Sigmoid colon (tissue), 7 donors: ENCODE results near the gene SEL1L. TPM values are rescaled to one million over a fixed set of nuclear protein-coding genes. Genes with fewer than 3 reads are reported as not detected.

ENCODE experiments used
- DNase-seq: peaks from one replicate; pipeline ENCODE4 v3.0.0-alpha.2; 2019
- H3K27ac ChIP-seq, 4 donors: fragments of 200-600 bp; sonication (generic); one replicate each; pipeline ENCODE4 v1.5.1; 2016 to 2019; ENCODE audit warnings: mild to moderate bottlenecking in 1 of 4
- H3K27me3 ChIP-seq, 3 donors: fragments of 200-600 bp; sonication (generic); one replicate each; pipeline ENCODE4 v1.5.1; 2019; ENCODE audit warnings: mild to moderate bottlenecking in 1 of 3
- H3K36me3 ChIP-seq, 4 donors: fragments of 200-600 bp; sonication (generic); one replicate each; pipeline ENCODE4 v1.5.1; 2016 to 2019
- H3K4me1 ChIP-seq, 4 donors: fragments of 200-600 bp; sonication (generic); one replicate each; pipeline ENCODE4 v1.5.1; 2017 to 2019
- H3K4me3 ChIP-seq, 4 donors: fragments of 200-600 bp; sonication (generic); one replicate each; pipeline ENCODE4 v1.5.1; 2017 to 2019; ENCODE audit warnings: mild to moderate bottlenecking in 2 of 4, moderate library complexity in 1 of 4
- H3K9me3 ChIP-seq, 4 donors: fragments of 200-600 bp in 3 of 4; sonication (generic) in 3 of 4; one replicate each; pipeline versions ENCODE4 v1.5.1 to v1.6.1; 2013 to 2019
- CTCF ChIP-seq, 4 experiments: fragments of 450-650 bp in 3 of 4; fragments of 200-600 bp in 1 of 4; IDR thresholded peaks; one replicate each; pipeline ENCODE4 v1.5.1; 2016 to 2019; ENCODE audit warnings: antibody characterized with exemption in 4 of 4, mild to moderate bottlenecking in 3 of 4, moderate library complexity in 2 of 4
- EP300 ChIP-seq, 4 donors: sonication (generic); formaldehyde crosslinking; IDR thresholded peaks; one replicate each; pipeline ENCODE4 v1.6.1; 2017; ENCODE audit warnings: antibody characterized with exemption in 4 of 4
- POLR2A ChIP-seq, 2 donors: fragments of 450-650 bp; IDR thresholded peaks; one replicate each; pipeline ENCODE4 v1.6.1; 2016; ENCODE audit warnings: antibody characterized with exemption in 2 of 2, mild to moderate bottlenecking in 2 of 2, moderate library complexity in 2 of 2
- POLR2AphosphoS5 ChIP-seq, 4 donors: sonication (generic); formaldehyde crosslinking; IDR thresholded peaks; one replicate each; pipeline ENCODE4 v1.6.1; 2017; ENCODE audit warnings: antibody characterized with exemption in 4 of 4
- WGBS, 2 donors: extraction: QIAGEN DNeasy Blood & Tissue Kit; methylation state at CpG; one replicate each; pipeline ENCODE4 v1.1.7; 2013; 5-methylcytosine and 5-hydroxymethylcytosine counted together
- intact Hi-C: fragments of 100-400 bp; cut with DNase I; formaldehyde crosslinking; loops from one replicate; pipeline ENCODE4 v1.15.1; 2023
- polyA plus RNA-seq, 3 donors: library from polyadenylated mRNA; stranded (reverse); fragments of 200-250 nt; gene quantifications; one replicate each; pipeline ENCODE4 v1.2.3, GENCODE V29; 2013
- total RNA-seq, 4 donors: library from RNA; depleted of rRNA; stranded (reverse); fragments of >200 nt; gene quantifications; one replicate each; pipeline ENCODE4 v1.1.0, GENCODE V29; 2016
- donor health status: healthy with polysubstance abuse.
- donor health status: Bipolar disorder and iron deficiency.
- donor health status: healthy.

SEL1L gene
- total RNA-seq (10 to 100 TPM; 52.0 to 74.8 (median 54.8) TPM), polyA plus RNA-seq (10 to 100 TPM in 1 of 3 donors, 1 to 10 TPM in 2; 4.2 to 22.8 (median 6.2) TPM)

DNA sequence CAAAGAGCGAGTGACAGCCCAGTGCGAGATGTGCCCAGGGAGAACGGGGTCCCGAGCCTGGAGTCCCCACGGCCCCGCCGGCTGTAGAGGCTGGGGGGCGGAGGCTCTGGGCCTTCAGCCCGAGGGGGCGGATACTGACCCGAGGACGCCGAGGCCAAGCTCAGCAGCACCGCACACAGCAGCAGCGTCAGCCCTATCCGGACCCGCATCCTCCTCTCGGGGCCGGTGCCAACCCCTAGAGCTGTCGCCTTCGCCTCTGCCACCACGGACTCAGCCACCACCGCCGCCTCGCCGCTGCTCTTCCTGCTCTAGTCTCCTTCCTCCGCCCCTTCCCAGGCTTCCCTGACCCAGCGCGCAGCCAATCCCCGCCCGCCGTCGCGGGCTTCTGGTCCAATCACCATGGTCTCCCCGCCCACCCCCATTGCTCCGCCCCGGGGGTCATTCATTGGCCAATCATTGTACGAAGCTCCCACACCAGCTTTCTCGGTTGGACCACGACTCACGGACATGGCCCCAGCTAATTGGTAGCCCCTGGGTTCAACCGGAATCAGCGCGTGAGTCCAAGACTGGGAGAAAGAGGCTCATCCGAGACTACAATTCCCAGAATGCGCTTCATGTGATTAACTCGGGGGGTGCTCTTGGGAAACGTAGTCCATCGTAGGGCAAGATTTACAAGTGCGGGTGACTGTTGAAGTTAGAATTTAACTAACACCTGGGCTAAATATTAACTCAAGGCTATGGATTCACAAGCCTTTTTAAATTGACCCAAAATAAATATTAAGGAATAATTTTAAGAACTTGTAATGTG, at the start of gene SEL1L:
SEL1L (minus strand) TSS at position 318 of the 808 bp plus-strand sequence; CDS start at position 209, 109 bp downstream.
- intact Hi-C loops: loop anchor here (5.0 to 10.0 kb wide), 2 partner anchors 69 to 311 kb away; partner anchors contain the start of gene GTF2A1
- 1% methylated on average over 50 of the region's 50 CpGs for WGBS, 2 donors
- peak within 1 kb of the TSS; percentile 70 to 84 (median 80) for H3K27ac ChIP-seq
- H3K36me3 ChIP-seq: no peaks in the 10 kb centered on the region
- DNase-seq: peak; percentile 100
- H3K4me3 ChIP-seq: peak within 1 kb of the TSS; percentile 78 to 96 (median 93)
- H3K4me1 ChIP-seq: peaks cover 0 to 49% (median 38%) of the 10 kb centered on the region in 4 donors
- peak; percentile 58 to 77 for TF ChIP-seq POLR2A (IDR thresholded peaks at IDR 0.05)
- TF ChIP-seq EP300 (IDR thresholded peaks at IDR 0.05): no peak
- peak; percentile 88 to 95 (median 92) for TF ChIP-seq POLR2AphosphoS5 (IDR thresholded peaks at IDR 0.05)
- no peak for TF ChIP-seq CTCF (IDR thresholded peaks at IDR 0.05)
- H3K9me3 ChIP-seq: peaks cover 0 to 4% (median 0%) of the 10 kb centered on the region in 4 donors
- H3K27me3 ChIP-seq: no peaks in the 10 kb centered on the region

DNA sequence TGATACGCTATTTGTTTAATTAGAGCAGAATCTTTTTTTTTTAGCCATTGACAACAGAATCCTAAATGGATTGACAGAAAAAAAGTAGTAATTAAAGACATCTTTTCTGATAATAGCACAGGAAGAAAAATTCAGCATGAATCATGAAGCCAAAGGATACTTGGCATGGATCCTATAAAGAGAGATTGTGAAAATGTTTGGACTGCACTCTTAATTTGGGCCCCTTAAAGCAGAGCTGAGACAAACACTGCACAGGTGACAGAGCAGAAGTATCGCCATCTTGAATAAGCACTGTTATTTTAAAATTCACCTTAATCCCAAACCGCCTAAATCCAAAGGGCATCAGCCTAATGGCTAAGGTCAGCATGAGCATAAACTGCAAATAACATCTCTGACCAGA, 48.8 kb upstream of the SEL1L start:
- WGBS, 2 donors: 85% methylated on average over 3 of the region's 3 CpGs
- no peak for TF ChIP-seq POLR2A (IDR thresholded peaks at IDR 0.05)
- TF ChIP-seq POLR2AphosphoS5 (IDR thresholded peaks at IDR 0.05): no peak
- no peak for TF ChIP-seq EP300 (IDR thresholded peaks at IDR 0.05)
- TF ChIP-seq CTCF (IDR thresholded peaks at IDR 0.05): no peak
- no peak overlapping the region for H3K4me3 ChIP-seq
- no peaks in the 10 kb centered on the region for H3K4me1 ChIP-seq
- H3K36me3 ChIP-seq: no peaks in the 10 kb centered on the region
- no peaks in the 10 kb centered on the region for H3K27me3 ChIP-seq
- no peaks in the 10 kb centered on the region for H3K9me3 ChIP-seq
- intact Hi-C loops: no loop called here
- no peak overlapping the region for H3K27ac ChIP-seq
- DNase-seq: no peak

DNA sequence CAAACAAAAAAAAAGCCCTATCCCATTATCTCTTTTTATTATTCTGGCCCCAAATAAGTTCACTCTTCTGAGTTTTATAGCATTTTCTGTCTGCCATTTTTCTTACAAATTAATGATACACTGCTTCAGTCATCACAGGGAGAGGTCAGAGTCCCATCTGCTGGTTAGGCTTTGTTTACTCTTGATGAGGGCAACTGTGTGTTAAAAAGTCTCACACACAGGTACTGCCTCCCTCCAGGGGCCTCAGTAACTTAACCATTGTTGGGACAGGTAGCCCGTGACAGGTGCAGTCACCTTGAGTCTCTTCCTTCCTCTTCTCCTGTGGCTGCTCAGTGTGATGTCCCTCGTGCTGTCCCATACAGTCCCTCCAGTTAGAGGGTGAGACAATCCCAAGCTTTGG, 45.5 kb upstream of the SEL1L start:
- no peak for DNase-seq
- H3K27ac ChIP-seq: no peak overlapping the region
- intact Hi-C loops: no loop called here
- H3K4me1 ChIP-seq: no peaks in the 10 kb centered on the region
- 27 to 63% methylated on average over 2 of the region's 2 CpGs for WGBS, 2 donors
- no peak for TF ChIP-seq EP300 (IDR thresholded peaks at IDR 0.05)
- no peak for TF ChIP-seq POLR2A (IDR thresholded peaks at IDR 0.05)
- no peak for TF ChIP-seq POLR2AphosphoS5 (IDR thresholded peaks at IDR 0.05)
- no peaks in the 10 kb centered on the region for H3K9me3 ChIP-seq
- no peaks in the 10 kb centered on the region for H3K36me3 ChIP-seq
- no peaks in the 10 kb centered on the region for H3K27me3 ChIP-seq
- H3K4me3 ChIP-seq: no peak overlapping the region

- H3K4me1 ChIP-seq: no peaks in the 10 kb centered on the region
- whole genome bisulfite sequencing, 2 donors: 80 to 87% methylated on average over 5 of the region's 5 CpGs
- H3K4me3 ChIP-seq: no peak overlapping the region
- no peaks in the 10 kb centered on the region for H3K27me3 ChIP-seq
- intact Hi-C loops: no loop called here
- TF ChIP-seq POLR2AphosphoS5 (IDR thresholded peaks at IDR 0.05) (no peak), CTCF (IDR thresholded peaks at IDR 0.05) (no peak), POLR2A (IDR thresholded peaks at IDR 0.05) (no peak), EP300 (IDR thresholded peaks at IDR 0.05) (no peak)
- no peak overlapping the region for H3K27ac ChIP-seq
- no peaks in the 10 kb centered on the region for H3K9me3 ChIP-seq
- no peaks in the 10 kb centered on the region for H3K36me3 ChIP-seq
- DNase-seq: no peak
Observed at GRCh38 chr14:81571437-81571836, 37.8 kb upstream of the SEL1L start.

GRCh38 chr14:81567302-81567701, 33.6 kb upstream of the SEL1L start:
- H3K27me3 ChIP-seq: no peaks in the 10 kb centered on the region
- no peak overlapping the region for H3K4me3 ChIP-seq
- DNase-seq: no peak
- no peak overlapping the region for H3K27ac ChIP-seq
- no peaks in the 10 kb centered on the region for H3K9me3 ChIP-seq
- intact Hi-C loops: no loop called here
- 71 to 86% methylated on average over 6 of the region's 6 CpGs for WGBS, 2 donors
- TF ChIP-seq CTCF (IDR thresholded peaks at IDR 0.05) (no peak), EP300 (IDR thresholded peaks at IDR 0.05) (no peak), POLR2AphosphoS5 (IDR thresholded peaks at IDR 0.05) (no peak), POLR2A (IDR thresholded peaks at IDR 0.05) (no peak)
- H3K36me3 ChIP-seq: no peaks in the 10 kb centered on the region
- no peaks in the 10 kb centered on the region for H3K4me1 ChIP-seq
